ENCODE data around the gene ROR1.

Gene ROR1

DNA sequence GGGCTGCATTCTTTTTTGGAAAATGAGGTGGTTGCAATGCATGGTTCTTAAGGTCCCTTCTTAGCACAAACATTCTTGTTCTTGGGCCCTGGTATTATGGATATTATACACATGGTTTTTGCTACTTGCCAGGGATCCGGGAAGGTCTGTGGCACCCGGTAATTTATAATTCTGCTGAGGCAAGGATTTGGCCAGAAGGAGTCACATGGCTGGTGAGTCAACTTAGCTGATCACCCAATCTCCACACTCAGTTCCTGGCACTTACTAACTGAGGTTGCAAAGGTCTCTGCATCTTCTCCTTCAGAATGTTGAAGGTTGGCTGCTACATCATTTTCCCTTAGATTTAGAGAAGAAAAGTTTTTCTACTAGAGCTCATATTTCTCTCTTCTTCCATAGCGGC lies 112.5 kb downstream of the ROR1 start:
- DNase-seq = no peak

DNA sequence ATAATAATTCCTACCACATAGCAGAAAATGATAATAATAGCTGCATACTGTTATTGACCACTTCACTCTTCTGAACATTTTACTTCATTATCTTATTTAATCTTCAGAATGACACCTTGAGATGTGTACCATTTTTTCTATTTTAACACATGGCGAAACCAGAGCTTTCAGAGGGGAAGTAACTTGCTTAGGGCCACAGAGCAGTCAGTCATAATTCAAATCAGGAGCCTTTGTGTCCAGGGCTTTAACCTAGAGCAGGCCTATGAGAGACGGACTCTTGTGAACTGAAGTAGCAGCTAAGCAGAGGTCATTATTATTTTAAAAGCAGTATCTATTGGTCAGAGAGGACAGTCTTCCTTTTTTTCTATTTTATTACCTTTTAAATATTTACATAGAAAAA lies 114.0 kb downstream of the ROR1 start:
- no peak for DNase-seq

- peak; percentile 37 for DNase-seq
These were observed 115.2 kb downstream of the ROR1 start for GRCh38 chr1:63888984-63889383.

- DNase-seq = no peak
These were observed 116.7 kb downstream of the ROR1 start for GRCh38 chr1:63890468-63890867.

DNA sequence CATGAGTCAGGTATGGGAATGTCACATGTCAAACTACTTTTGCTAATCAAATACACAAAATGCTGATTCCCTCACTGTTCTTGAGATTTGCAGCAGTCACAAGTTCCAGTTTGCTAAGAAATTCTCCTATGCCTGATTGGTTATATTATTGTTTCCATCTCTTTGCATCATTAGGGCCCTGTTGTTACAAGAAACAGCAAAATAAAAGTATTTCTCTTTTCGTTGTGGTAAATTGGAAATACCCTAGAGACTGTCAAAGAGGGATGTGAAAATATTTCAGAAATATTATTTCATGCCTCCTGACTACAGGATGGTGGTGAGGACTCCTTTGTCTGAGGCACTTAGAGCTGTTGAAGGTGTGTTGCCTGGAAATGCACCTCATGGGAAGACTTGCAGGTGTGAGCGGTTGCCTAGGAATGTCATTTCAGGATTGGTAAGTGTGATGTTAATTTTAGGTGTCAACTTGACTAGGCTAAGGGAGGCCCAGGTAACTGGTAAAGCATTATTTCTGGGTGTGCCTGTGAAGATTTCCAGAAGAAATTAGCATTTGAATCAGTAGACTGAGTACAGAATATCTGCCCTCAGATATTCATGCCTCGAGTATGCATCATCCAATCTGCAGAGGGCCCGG lies 117.4 kb downstream of the ROR1 start:
- DNase-seq = no peak

GRCh38 chr1:63892632-63893395 lies 119.0 kb downstream of the ROR1 start:
- peak; percentile 1 for DNase-seq

GRCh38 chr1:63893976-63894375 lies 120.2 kb downstream of the ROR1 start:
- DNase-seq = no peak

GRCh38 chr1:63894627-63895265 lies 120.9 kb downstream of the ROR1 start:
- DNase-seq = no peak

DNA sequence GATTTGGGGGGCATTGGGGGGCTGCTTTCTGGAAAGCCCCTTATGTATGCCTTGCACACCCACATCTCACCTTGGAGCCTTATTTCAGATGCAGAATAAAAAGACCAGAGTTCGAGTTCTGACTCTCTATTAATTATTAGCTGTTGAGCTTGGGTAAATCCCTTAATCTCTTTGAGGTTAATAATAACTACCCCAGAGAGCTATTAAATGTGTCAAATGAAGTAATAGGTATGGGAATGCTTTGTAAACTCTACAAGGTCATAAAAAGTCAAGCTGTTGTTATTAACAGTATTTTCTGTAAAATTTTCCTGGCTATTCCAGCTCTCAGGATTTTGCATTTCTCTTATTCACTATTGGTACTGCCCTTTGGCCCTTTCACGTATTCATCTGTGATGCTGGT lies 122.9 kb downstream of the ROR1 start:
- no peak for DNase-seq

- DNase-seq = no peak
These were observed 124.8 kb downstream of the ROR1 start for GRCh38 chr1:63898428-63899196.

- no peak for DNase-seq
These were observed 127.3 kb downstream of the ROR1 start for GRCh38 chr1:63901094-63901493.

DNA sequence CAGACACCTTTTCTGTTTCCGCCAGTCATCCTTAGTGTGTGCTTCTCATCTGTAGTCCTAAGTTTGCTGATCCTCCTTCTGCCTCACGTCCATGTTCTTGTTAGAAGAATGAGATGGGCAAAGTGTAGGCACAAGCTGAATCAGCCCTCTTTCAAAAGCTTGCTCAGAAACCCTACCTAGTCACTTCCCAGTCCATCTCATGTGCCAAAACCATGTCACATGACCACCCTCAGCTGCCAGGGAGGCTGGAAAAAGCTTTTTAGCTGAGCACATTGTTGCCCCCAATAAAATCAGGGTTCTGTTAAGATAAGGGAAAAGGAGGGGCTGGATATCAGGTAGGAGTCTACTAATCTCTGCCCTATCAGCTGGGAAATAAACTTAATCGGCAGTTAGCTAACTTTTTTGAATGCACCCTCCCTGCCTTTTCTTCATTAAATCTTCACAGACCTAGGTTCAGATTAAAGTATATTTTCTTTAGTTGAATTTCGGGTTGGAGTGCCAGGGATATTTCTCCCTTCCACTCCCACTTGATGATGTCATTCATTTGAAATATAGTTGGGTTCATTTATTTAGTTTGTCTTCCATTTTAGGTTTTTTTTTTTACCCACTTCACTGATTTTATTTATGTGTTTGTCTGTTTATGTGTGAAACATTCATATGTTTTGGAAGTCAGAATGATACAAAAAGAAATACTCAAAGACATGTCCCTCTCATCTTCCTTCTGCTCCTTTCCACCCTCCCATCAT lies 129.2 kb downstream of the ROR1 start:
- no peak for DNase-seq

DNA sequence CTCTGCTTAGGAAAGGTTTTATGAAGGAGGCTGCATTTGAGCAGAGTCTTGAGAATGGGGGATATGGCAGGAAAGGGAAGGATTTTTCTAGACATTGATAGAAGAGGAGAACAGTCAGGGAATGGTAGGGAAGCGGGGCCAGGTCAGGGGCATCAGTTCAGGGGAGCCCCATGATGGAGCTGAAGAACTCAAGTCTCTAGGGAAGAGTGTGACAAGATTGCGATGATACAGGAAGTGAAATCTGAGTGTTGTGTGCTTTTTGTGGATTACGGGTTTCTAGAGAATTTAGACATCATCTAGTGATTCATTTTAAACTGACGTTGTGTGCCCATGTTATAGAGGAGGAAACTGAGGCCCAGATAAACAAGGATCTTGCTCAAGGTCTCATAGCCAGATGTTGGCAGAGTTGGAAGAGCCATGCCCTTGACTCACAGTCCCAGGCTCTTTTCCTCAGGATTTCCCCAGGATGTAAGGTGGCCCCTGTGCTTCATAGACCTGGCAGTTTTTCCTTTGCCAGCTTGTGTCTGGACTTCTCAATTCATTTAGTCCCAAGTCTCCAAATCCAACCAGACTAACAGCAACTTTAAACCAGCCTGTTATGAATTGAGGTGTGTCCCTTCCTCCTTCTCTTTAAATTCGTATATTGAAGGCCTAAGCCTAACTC lies 130.3 kb downstream of the ROR1 start:
- DNase-seq = no peak

GRCh38 chr1:63904826-63905225 lies 131.0 kb downstream of the ROR1 start:
- DNase-seq = no peak

DNA sequence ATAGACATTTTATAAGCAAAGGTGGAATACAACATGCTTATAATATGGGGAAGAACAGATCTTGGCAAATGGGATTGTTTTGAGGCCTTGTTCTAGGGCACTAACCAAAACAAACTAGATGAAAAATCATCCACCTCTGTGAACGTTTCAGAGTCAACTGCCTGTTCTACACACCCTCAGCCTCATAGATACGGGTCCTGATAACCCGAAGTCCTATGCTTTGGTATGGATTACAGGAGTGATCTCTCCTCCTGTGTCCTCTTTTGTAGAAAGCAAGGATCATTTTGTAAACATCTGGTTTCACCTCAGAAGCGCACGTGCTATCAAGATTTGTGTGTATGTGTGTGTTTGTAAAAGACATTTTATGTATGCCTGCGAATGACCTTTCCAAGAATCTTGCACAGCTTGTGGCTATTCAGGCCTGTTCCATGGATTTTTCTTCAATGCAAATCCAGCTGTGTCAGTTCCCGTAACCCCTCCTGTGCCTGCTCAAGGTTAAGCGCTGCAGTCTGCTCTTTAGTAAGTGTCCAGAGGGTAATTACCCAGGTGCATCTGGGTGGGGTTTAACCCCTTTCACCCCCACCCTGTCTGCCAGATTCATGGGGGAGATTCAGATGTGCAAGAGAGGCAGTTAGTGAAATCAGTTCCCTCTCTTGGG lies 132.4 kb downstream of the ROR1 start:
- DNase-seq = no peak

GRCh38 chr1:63907051-63907450 lies 133.2 kb downstream of the ROR1 start:
- no peak for DNase-seq

DNA sequence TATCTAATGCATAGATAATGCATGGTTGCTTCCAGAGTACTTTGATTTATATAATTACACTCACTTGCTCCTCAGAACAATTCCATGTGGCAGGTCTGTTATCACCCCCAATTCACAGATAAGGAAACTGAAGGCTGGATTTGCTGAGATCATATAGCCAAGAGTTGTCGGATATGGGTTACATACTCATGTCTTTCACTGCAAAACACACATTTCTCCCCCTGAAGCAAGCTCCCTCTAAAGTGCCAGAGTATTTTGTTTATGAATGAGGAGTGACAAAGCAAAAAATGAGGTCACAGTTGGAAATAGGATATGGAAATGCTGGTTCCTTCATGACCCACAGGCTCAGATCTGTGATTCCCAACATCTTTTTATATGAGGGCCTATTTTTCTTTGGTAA lies 134.2 kb downstream of the ROR1 start:
- no peak for DNase-seq

GRCh38 chr1:63909526-63909925 lies 135.7 kb downstream of the ROR1 start:
- no peak for DNase-seq

DNA sequence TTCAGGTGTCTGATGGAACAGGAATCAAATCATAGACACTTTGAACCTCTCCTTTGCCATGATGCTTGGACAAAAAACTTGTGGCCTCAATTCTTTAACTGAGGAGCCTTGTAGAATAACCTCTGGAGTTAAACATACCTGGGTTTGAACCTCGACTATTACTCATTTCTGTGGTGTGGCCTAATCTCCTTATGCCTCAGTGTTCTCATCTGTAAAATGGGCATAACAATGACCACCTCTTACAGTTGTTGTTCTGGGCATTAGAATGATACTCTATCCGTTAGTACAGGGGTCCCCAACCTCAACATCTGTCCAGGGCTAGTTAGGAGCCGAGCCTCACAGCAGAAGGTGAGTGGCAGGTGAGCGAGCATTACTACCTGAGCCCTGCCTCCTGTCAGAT lies 137.2 kb downstream of the ROR1 start:
- no peak for DNase-seq

DNA sequence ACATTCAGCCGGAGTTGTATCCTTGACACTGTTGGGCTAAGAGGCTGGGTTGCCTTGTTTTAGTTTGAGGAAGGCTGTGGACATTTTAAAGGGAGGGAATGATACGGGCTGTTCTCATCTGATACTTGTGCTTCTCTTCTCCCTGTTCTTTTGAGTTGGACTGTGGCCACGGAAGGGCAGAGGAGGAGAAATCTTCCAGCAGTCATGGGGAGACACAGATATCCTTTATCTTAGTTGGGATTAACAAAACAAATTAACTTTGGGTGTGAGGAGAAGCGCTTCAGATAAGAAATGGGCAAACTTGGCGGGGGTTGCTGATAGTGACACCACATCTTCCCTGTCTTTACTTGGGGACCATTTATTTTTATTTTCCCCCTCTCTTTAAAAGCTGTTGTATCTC lies 138.8 kb downstream of the ROR1 start:
- no peak for DNase-seq

GRCh38 chr1:63913533-63913932 lies 139.7 kb downstream of the ROR1 start:
- DNase-seq = no peak

DNA sequence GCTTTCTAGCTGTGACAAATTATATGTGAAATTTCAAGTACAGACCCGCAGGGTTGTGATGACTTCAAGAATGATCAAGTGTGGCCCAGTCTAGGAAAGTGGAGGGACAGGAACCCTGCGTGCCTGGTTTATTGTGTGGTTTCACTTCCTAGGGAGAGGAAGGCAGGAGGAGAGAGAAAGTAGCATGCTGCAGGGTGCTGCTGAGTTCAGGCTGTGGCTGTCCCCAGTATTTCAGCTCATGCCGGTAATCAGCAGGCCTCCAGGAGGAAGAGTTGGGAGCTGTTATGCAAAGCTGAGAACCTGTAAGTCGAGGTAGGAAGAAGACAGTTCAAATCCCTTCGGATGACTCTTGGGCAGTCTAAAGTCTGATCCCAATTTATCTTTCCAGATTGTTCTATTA lies 140.4 kb downstream of the ROR1 start:
- no peak for DNase-seq

Measured in suppressor macrophage treated with lipopolysaccharide for 4 hours (primary cell).